DND-41 (cell line): ENCODE measurements around the gene CD58.

Experiments
- ATAC-seq: fragments of 200-7000 bp; cut with Tn5 transposase; 3 replicates; pipeline ENCODE4 v1.9.1; 2021; ENCODE audit warnings: low read depth; ENCODE audit not compliant: insufficient read depth
- DNase-seq: peaks from one replicate; pipeline ENCODE4 v3.0.0-alpha.2; 2020
- H2AFZ ChIP-seq: 2 replicates; pipeline ENCODE4 v1.6.0; 2012; ENCODE audit warnings: low read depth, low read length
- H3K27ac ChIP-seq: 2 replicates; pipeline ENCODE4 v1.5.1; 2012; ENCODE audit warnings: low read length, inconsistent platforms
- H3K27me3 ChIP-seq: fragments of 200-600 bp; sonication (generic); 2 replicates; pipeline ENCODE4 v1.6.0; 2012; ENCODE audit warnings: low read length, mild to moderate bottlenecking, inconsistent platforms; ENCODE audit not compliant: insufficient read depth, poor library complexity
- H3K36me3 ChIP-seq: 2 replicates; pipeline ENCODE4 v1.5.1; 2012; ENCODE audit warnings: low read length, inconsistent platforms; ENCODE audit not compliant: insufficient read depth
- H3K4me1 ChIP-seq: 2 replicates; pipeline ENCODE4 v1.5.1; 2012; ENCODE audit warnings: mild to moderate bottlenecking, low read length; ENCODE audit not compliant: insufficient read depth
- H3K4me2 ChIP-seq: 2 replicates; pipeline ENCODE4 v1.6.0; 2012; ENCODE audit warnings: mild to moderate bottlenecking, moderate library complexity, low read length, inconsistent platforms; ENCODE audit not compliant: insufficient read depth
- H3K4me3 ChIP-seq, 2 experiments: fragments of 200-600 bp in 1 of 2; shearing (Covaris generic) in 1 of 2; 2 replicates each; pipeline ENCODE4 v1.5.1; 2012 to 2016; ENCODE audit warnings: inconsistent platforms in 2 of 2, low read length in 2 of 2, mild to moderate bottlenecking in 2 of 2, low read depth in 1 of 2, moderate library complexity in 1 of 2
- H3K79me2 ChIP-seq: 2 replicates; pipeline ENCODE4 v1.6.0; 2012; ENCODE audit warnings: low read length, inconsistent platforms; ENCODE audit not compliant: insufficient read depth
- H3K9ac ChIP-seq: 2 replicates; pipeline ENCODE4 v1.6.0; 2012; ENCODE audit warnings: low read depth, mild to moderate bottlenecking, inconsistent platforms, low read length, moderate library complexity
- H3K9me3 ChIP-seq: 2 replicates; pipeline ENCODE4 v1.5.1; 2012; ENCODE audit warnings: low read length, moderate library complexity, mild to moderate bottlenecking, inconsistent platforms; ENCODE audit not compliant: insufficient read depth, severe bottlenecking
- H4K20me1 ChIP-seq: 2 replicates; pipeline ENCODE4 v1.6.0; 2012; ENCODE audit warnings: low read length; ENCODE audit not compliant: insufficient read depth
- CTCF ChIP-seq: IDR thresholded peaks from 2 replicates; pipeline ENCODE4 v1.5.1; 2012; ENCODE audit warnings: borderline replicate concordance, low read length, moderate library complexity, mild to moderate bottlenecking; ENCODE audit not compliant: poor library complexity, severe bottlenecking; ENCODE audit errors: extremely low read depth
- EZH2 ChIP-seq: IDR thresholded peaks from 3 replicates; pipeline ENCODE4 v1.6.1; 2012; ENCODE audit warnings: borderline replicate concordance, low read depth, mild to moderate bottlenecking, moderate library complexity, low read length, inconsistent platforms; ENCODE audit not compliant: severe bottlenecking

Gene CD58

GRCh38 chr1:116492358-116492811 lies 78.4 kb downstream of the CD58 start:
- Histone ChIP-seq H3K36me3 (no peaks in the 10 kb centered on the region), H3K4me3 (no peak overlapping the region), H3K79me2 (no peaks in the 10 kb centered on the region), H3K27me3 (no peaks in the 10 kb centered on the region), H3K4me2 (no peak overlapping the region), H4K20me1 (no peaks in the 10 kb centered on the region), H3K4me1 (no peaks in the 10 kb centered on the region), H3K9me3 (no peaks in the 10 kb centered on the region), H2AFZ (no peak overlapping the region), H3K9ac (no peak overlapping the region), H3K27ac (no peak overlapping the region)
- DNase-seq (no peak), ATAC-seq (no peak)
- TF ChIP-seq EZH2 (no peak), CTCF (no peak)

- DNase-seq (no peak), ATAC-seq (no peak)
- no peak overlapping the region for H3K4me2 ChIP-seq
- H2AFZ ChIP-seq, result no peak overlapping the region
- no peaks in the 10 kb centered on the region for H3K79me2 ChIP-seq
- no peak for TF ChIP-seq CTCF
- no peak for TF ChIP-seq EZH2
- H3K4me3 ChIP-seq, result no peak overlapping the region
- no peaks in the 10 kb centered on the region for H4K20me1 ChIP-seq
- no peaks in the 10 kb centered on the region for H3K9me3 ChIP-seq
- no peak overlapping the region for H3K9ac ChIP-seq
- no peaks in the 10 kb centered on the region for H3K4me1 ChIP-seq
- H3K27ac ChIP-seq, result no peak overlapping the region
- H3K27me3 ChIP-seq, result no peaks in the 10 kb centered on the region
- H3K36me3 ChIP-seq, result no peaks in the 10 kb centered on the region
Observed at GRCh38 chr1:116491700-116492357, 79.0 kb downstream of the CD58 start.

- DNase-seq, result no peak
Observed at GRCh38 chr1:116490588-116490987, 80.2 kb downstream of the CD58 start.

More at GRCh38 chr1:116490588-116490987, 80.2 kb downstream of the CD58 start:
- Histone ChIP-seq H3K36me3 (no peaks in the 10 kb centered on the region), H4K20me1 (no peaks in the 10 kb centered on the region), H2AFZ (no peak overlapping the region), H3K4me3 (no peak overlapping the region), H3K27me3 (no peaks in the 10 kb centered on the region), H3K4me2 (no peak overlapping the region), H3K4me1 (no peaks in the 10 kb centered on the region), H3K79me2 (no peaks in the 10 kb centered on the region), H3K9ac (no peak overlapping the region), H3K27ac (no peak overlapping the region), H3K9me3 (no peaks in the 10 kb centered on the region)
- no peak for TF ChIP-seq CTCF
- no peak for TF ChIP-seq EZH2
- no peak for ATAC-seq
